HG03575 (cell line): ENCODE data around the gene NDUFB11.

Source experiments
- ATAC-seq: cut with Tn5 transposase; IDR thresholded peaks from one replicate; pipeline ENCODE4 v1.9.1; 2021; ENCODE audit not compliant: unreplicated experiment, insufficient number of reproducible peaks, low FRiP score; ENCODE audit errors: extremely low read depth

Gene NDUFB11

GRCh38 chrX:47176101-47176740, 31.7 kb upstream of the NDUFB11 start:
- no peak for ATAC-seq

GRCh38 chrX:47175588-47175980, 31.1 kb upstream of the NDUFB11 start:
- no peak for ATAC-seq

DNA sequence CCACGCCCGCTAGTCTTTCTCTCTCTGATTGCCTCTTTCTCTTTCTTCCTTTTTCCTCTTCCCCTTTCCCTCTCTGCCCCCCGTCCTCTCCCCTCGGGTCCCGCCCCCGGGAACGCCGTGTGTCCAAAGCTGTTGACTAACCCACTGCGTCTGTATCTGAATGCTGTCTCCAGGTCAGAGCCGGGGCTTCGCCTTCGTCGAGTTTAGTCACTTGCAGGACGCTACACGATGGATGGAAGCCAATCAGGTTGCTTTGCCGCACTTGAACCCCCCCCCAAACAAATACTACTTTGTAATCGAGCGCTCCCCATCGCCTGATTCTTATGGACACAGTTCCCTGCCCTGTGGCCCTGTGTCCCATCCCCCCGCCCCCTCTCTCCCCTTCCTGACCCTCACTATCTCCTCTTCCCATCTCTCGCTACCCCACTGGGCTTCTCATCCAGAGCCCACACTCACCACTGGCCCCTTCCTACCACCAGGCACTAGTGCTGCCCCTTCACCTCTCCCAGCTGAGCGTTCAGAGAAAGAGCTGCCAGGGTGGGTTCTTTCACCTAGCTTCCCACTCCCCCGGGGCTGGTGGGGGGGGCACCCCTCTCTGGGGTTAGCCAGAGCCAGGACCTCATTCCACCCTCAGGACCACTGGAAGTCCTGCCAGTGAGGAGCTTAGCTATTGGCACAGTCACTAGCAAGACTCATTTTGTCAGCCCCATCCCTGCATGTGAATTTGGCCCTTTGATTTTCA, 30.5 kb upstream of the NDUFB11 start:
- no peak for ATAC-seq

GRCh38 chrX:47174376-47174775, 29.9 kb upstream of the NDUFB11 start:
- no peak for ATAC-seq

- no peak for ATAC-seq
These were observed 28.7 kb upstream of the NDUFB11 start for GRCh38 chrX:47172971-47173792.

- ATAC-seq = no peak
These were observed 28.0 kb upstream of the NDUFB11 start for GRCh38 chrX:47172549-47172948.

DNA sequence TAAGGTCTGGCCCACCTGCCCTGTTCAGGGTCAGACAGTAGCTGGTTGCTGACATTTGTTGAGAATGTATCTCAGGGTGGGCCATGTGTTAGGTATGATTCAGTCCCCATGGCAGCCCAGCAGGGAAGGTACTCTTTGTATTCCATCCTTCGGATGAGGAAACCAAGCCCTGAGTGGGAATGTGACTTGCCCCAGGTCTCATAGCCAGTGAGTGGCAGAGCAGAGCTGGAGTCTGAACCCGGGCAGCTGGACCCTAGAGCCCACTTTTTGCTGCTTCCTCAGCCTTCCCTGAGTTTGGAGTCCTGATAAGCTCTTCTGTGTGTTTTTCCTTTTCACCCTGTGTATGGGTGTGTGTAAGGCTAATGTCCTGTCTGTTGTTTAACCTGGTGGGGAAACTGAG, 27.5 kb upstream of the NDUFB11 start:
- no peak for ATAC-seq

DNA sequence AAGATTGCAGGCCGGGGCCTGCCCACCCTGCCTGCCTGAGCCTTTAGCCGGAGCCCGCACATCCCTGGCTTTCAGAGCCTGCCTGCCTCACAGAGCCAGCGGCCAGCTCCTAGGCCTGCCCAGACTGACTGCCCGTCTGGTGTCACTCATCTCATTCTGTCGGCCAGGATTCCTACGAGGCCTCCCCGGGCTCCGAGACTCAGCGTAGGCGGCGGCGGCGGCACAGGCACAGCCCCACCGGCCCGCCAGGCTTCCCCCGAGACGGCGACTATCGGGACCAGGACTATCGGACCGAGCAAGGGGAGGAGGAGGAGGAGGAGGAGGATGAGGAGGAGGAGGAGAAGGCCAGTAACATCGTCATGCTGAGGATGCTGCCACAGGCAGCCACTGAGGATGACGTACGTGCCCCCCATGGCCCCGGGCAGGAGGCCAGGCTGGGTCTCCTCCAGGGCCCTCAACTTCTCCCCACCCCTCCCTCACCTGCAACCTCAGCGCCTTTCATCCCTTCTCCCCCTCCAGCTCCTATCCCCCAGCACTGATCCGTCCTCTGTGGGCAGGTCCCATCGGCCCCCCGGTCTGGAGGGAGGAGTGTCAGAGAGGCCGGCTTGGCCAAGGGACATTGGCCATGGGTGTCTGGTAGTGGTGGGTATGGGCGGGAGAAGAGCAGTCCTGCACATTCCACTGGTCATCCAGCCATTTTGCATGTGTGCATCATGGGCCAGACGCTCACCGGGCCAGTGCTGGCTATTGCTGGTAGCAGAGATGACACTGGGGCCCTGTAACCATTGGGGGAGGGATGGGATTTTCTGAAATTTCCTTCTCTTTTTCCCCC, 26.6 kb upstream of the NDUFB11 start:
- no peak for ATAC-seq

DNA sequence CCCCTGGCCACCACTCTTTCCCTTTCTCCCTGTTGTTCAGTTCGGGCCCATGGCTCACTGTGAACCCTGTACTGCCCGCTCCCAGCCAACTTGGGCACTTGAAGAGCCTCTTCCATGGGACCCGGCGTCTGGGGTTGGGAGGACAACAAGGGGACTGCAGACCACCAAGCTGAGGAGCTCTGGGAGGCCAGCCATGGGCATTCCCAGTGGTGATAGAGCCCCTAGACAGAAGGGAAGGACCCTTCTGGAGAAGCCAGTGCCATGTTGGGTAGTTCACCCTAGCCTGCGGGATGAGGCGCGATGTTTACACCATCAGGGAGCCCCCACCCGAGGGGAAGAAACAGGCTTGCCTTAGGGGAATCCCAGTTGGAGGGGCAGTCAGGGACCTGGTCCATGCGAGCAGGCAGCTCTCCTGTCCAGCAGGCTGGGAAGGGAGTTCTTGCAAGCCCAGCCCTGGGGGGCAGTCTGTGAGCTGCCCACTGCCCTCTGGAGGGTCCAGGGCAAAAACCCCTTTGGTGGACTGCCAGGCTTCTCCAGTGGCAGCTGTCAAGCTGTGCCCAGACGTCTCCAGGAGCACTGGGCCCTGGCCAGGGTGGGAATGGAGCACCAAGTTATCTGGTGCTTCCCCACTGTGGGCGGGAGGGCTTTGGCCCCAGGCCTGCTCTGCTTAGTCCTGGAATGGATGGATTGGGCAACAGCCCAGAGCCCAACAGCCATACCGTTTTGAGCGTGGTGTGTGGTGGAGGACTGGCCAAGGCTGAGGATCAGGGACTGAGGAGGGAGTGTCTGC, 25.4 kb upstream of the NDUFB11 start:
- no peak for ATAC-seq

DNA sequence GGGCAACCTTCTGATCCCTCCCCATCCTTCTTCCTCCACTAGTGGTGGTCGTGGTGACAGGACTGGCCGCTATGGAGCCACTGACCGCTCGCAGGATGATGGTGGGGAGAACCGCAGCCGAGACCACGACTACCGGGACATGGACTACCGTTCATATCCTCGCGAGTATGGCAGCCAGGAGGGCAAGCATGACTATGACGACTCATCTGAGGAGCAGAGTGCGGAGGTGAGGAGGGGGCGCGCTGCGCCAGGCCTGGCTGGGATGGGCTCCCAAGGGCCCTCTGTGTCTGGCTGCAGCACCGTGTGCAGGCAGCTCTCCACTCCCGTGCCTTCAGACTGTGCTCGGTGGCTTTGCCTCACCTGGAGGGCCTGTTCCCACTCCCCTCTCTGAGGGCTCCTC, 24.8 kb upstream of the NDUFB11 start:
- no peak for ATAC-seq

DNA sequence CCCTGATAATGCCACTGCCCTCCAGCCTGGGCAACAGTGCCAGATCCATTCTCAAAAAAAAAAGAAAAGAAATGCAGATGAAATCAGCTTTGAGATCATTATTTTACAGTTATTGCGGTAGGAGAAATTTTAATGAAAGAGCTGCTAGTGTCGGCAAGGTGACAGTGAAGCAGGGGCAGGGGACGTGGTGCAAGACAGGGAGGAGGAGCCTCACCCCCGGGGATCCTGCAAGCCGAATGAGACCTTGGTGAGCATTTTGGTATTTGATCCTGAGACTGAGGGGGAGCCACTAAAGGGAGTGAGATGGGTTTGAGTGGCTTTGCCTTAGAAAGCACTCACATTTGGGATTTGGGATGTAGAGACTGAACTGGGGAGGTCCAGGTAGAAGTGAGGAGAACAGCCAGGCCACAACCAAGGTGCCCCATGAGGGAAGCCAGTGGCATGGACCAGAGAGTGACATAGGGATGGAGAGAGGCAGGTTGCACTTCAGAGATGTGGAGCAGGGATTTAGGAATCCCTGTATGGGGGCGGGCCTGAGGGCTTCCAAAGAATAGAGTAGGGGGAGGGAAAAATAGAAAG, 24.1 kb upstream of the NDUFB11 start:
- ATAC-seq = no peak

GRCh38 chrX:47166126-47166525, 21.6 kb upstream of the NDUFB11 start:
- no peak for ATAC-seq

DNA sequence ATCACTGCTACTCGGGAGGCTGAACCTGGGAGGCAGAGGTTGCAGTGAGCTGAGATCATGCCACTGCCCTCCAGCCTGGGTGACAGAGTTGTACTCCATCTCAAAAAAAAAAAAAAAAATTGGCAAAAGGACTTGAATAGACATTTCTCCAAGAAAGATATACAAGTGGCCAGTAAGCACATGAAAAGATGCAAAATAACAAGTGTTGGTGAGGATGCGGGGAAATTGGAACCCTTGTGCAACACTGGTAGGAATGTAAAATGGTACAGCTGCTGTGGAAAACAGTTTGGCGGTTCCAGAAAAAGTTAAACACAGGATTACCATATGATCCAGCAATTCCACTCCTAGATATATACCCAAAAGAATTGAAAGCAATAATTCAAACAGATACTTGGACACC, 19.9 kb upstream of the NDUFB11 start:
- ATAC-seq = no peak

- no peak for ATAC-seq
These were observed 18.6 kb upstream of the NDUFB11 start for GRCh38 chrX:47162927-47163583.

DNA sequence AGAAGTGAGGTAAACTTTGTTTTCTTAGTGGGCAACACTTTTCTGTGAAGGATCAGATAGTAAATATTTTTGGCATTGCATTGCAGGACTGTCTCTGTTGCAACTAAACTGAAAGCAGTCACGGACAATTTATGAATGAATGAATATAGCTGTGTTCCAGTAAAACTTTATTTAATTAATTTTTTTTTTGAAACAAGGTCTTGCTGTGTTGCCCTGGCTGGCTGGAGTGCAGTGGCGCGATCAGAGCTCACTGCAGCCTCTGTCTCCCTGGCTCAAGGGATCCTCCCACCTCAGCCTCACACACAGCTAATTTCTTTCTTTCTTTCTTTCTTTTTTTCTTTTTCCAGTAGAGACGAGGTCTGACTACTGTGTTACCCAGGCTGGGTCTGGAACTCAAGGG, 16.3 kb upstream of the NDUFB11 start:
- no peak for ATAC-seq

GRCh38 chrX:47158781-47159180, 14.3 kb upstream of the NDUFB11 start:
- ATAC-seq = no peak

GRCh38 chrX:47158131-47158530, 13.6 kb upstream of the NDUFB11 start:
- no peak for ATAC-seq
